Lower leg skin (tissue), 3 donors: Measurements from ENCODE around the gene ERVMER34-1.

ENCODE experiments used
- CTCF ChIP-seq, 3 donors: fragments of 450-650 bp; IDR thresholded peaks; one replicate each; pipeline ENCODE4 v1.5.1; 2016; ENCODE audit warnings: antibody characterized with exemption in 3 of 3, mild to moderate bottlenecking in 3 of 3, moderate library complexity in 2 of 3
- POLR2A ChIP-seq, 2 donors: fragments of 450-650 bp; IDR thresholded peaks; one replicate each; pipeline ENCODE4 v1.6.1; 2016 to 2017; ENCODE audit warnings: antibody characterized with exemption in 2 of 2, mild to moderate bottlenecking in 1 of 2, moderate library complexity in 1 of 2

- TF ChIP-seq CTCF (IDR thresholded peaks at IDR 0.05): no peak
- TF ChIP-seq POLR2A (IDR thresholded peaks at IDR 0.05): no peak
These were observed 1.0 kb downstream of the ERVMER34-1 start for GRCh38 chr4:52750213-52750612.
